GM18870 (cell line): ENCODE data around the gene VOPP1.

Experiments
- ATAC-seq: cut with Tn5 transposase; IDR thresholded peaks from one replicate; pipeline ENCODE4 v1.9.1; 2021; ENCODE audit warnings: moderate library complexity; ENCODE audit not compliant: unreplicated experiment

VOPP1 gene

GRCh38 chr7:55490099-55490498 is 82.2 kb downstream of the VOPP1 start:
- no peak for ATAC-seq

- ATAC-seq, result no peak
Observed at GRCh38 chr7:55489552-55489951, 82.8 kb downstream of the VOPP1 start.

- no peak for ATAC-seq
Observed at GRCh38 chr7:55488804-55489340, 83.4 kb downstream of the VOPP1 start.

GRCh38 chr7:55488216-55488615 is 84.1 kb downstream of the VOPP1 start:
- no peak for ATAC-seq

- no peak for ATAC-seq
Observed at GRCh38 chr7:55486991-55487390, 85.3 kb downstream of the VOPP1 start.

GRCh38 chr7:55486192-55486590 is 86.1 kb downstream of the VOPP1 start:
- ATAC-seq, result no peak

GRCh38 chr7:55485501-55486191 is 86.7 kb downstream of the VOPP1 start:
- no peak for ATAC-seq

GRCh38 chr7:55484834-55485233 is 87.5 kb downstream of the VOPP1 start:
- no peak for ATAC-seq

- ATAC-seq, result no peak
Observed at GRCh38 chr7:55484241-55484640, 88.1 kb downstream of the VOPP1 start.

- no peak for ATAC-seq
Observed at GRCh38 chr7:55483046-55483445, 89.3 kb downstream of the VOPP1 start.

- no peak for ATAC-seq
Observed at GRCh38 chr7:55481155-55481554, 91.1 kb downstream of the VOPP1 start.

GRCh38 chr7:55478700-55479099 is 93.6 kb downstream of the VOPP1 start:
- ATAC-seq, result no peak

GRCh38 chr7:55477781-55478374 is 94.4 kb downstream of the VOPP1 start:
- no peak for ATAC-seq

GRCh38 chr7:55476852-55477780 is 95.2 kb downstream of the VOPP1 start:
- ATAC-seq, result no peak

GRCh38 chr7:55475855-55476803 is 96.2 kb downstream of the VOPP1 start:
- ATAC-seq, result no peak

GRCh38 chr7:55474944-55475854 is 97.1 kb downstream of the VOPP1 start:
- no peak for ATAC-seq

- ATAC-seq, result no peak
Observed at GRCh38 chr7:55473932-55474331, 98.4 kb downstream of the VOPP1 start.

GRCh38 chr7:55472928-55473725 is 99.2 kb downstream of the VOPP1 start:
- no peak for ATAC-seq
